HCT116 (cell line): ENCODE data around the gene DAO. TPM values are rescaled to one million over a fixed set of nuclear protein-coding genes. Genes with fewer than 3 reads are reported as not detected.
A peak's percentile ranks its signal among the peaks of the same experiment; 100 is the strongest.

Experiments
- ATAC-seq: fragments of 200-7000 bp; cut with Tn5 transposase; 2 replicates; pipeline ENCODE4 v1.9.1; 2020; ENCODE audit warnings: mild to moderate bottlenecking, moderate library complexity
- Bru-seq: library from RNA; stranded (reverse); fragments of 400-500 nt; gene quantifications from one replicate; lab custom pipeline; 2021; lab: Mats Ljungman, UMichigan
- BruChase-seq, 2 experiments: library from RNA; stranded (reverse); fragments of 400-500 nt; gene quantifications; one replicate each; lab custom pipeline; 2021; lab: Mats Ljungman, UMichigan
- BruUV-seq: library from RNA; stranded (reverse); fragments of 400-500 nt; replicated peaks from 2 replicates; lab custom pipeline; 2021; lab: Mats Ljungman, UMichigan
- CTCF ChIA-PET: fragments of 300-600 bp; sonication (Branson Sonifier 250); formaldehyde crosslinking; loops from one replicate; lab custom pipeline; 2021; ENCODE audit warnings: antibody characterized with exemption; lab: Charles Lee
- POLR2A ChIA-PET: fragments of 300-600, 350-600 bp; sonication (Branson Sonifier 250); formaldehyde crosslinking; loops from one replicate; lab custom pipeline; 2021; ENCODE audit warnings: antibody characterized with exemption; lab: Charles Lee
- RAD21 ChIA-PET, 2 experiments: fragments of 300-600 bp; sonication (Branson Sonifier 250); formaldehyde crosslinking; loops; one replicate each; lab custom pipeline; 2023; ENCODE audit warnings: low total read pairs in 2 of 2; ENCODE audit not compliant: uncharacterized antibody in 2 of 2, unreplicated experiment in 2 of 2, low non-redundant PET in 1 of 2; lab: Charles Lee
- DNase-seq: peaks from one replicate; pipeline ENCODE4 v3.0.0-alpha.2; 2010; ENCODE audit warnings: low read depth, low spot score
- H2AFZ ChIP-seq: fragments of 200-600 bp; shearing (Covaris generic), sonication (generic); 2 replicates; pipeline ENCODE4 v1.6.1; 2017; ENCODE audit warnings: low read depth, mixed run types, mixed read lengths, antibody characterized with exemption, low read length; ENCODE audit not compliant: poor library complexity, severe bottlenecking
- H3K27ac ChIP-seq: 2 replicates; pipeline ENCODE4 v1.5.1; 2012; ENCODE audit warnings: low read depth, low read length
- H3K27me3 ChIP-seq: fragments of 200-600 bp; sonication (generic); 2 replicates; pipeline ENCODE4 v1.6.1; 2016; ENCODE audit warnings: mixed run types, low read length, mixed read lengths; ENCODE audit not compliant: insufficient read depth
- H3K36me3 ChIP-seq, 2 experiments: fragments of 200-500 bp in 1 of 2; fragments of 200-600 bp in 1 of 2; sonication (Bioruptor generic) in 1 of 2; sonication (generic) in 1 of 2; 2 replicates each; pipeline versions ENCODE4 v1.5.1 to v1.6.1; 2014 to 2016; ENCODE audit warnings: low read length in 2 of 2, inconsistent platforms in 1 of 2, mixed read lengths in 1 of 2, mixed run types in 1 of 2; ENCODE audit not compliant: insufficient read depth in 2 of 2, control insufficient read depth in 1 of 2
- H3K4me1 ChIP-seq, 2 experiments: fragments of 200-600 bp in 1 of 2; sonication (generic) in 1 of 2; 2 replicates each; pipeline versions ENCODE4 v1.5.1 to v1.6.1; 2012 to 2017; ENCODE audit warnings: low read length in 2 of 2, inconsistent platforms in 1 of 2, mild to moderate bottlenecking in 1 of 2, mixed read lengths in 1 of 2, mixed run types in 1 of 2, moderate library complexity in 1 of 2; ENCODE audit not compliant: insufficient read depth in 2 of 2, control insufficient read depth in 1 of 2
- H3K4me2 ChIP-seq: fragments of 200-600 bp; sonication (generic); 2 replicates; pipeline ENCODE4 v1.6.1; 2017; ENCODE audit warnings: mixed run types, low read length, mixed read lengths
- H3K4me3 ChIP-seq, 2 experiments: fragments of 200-600 bp in 1 of 2; sonication (generic) in 1 of 2; replicated peaks in 1 of 2; 2 replicates each; pipeline ENCODE4 v1.5.1; 2011 to 2016; ENCODE audit warnings: low read length in 2 of 2, control low read depth in 1 of 2, low read depth in 1 of 2, mild to moderate bottlenecking in 1 of 2, mixed read lengths in 1 of 2, mixed run types in 1 of 2
- H3K79me2 ChIP-seq: fragments of 200-600 bp; sonication (generic); 2 replicates; pipeline ENCODE4 v1.6.1; 2017; ENCODE audit warnings: mild to moderate bottlenecking, mixed run types, low read length, moderate library complexity, mixed read lengths; ENCODE audit not compliant: insufficient read depth
- H3K9ac ChIP-seq: fragments of 200-600 bp; sonication (generic); 2 replicates; pipeline ENCODE4 v1.6.1; 2016; ENCODE audit warnings: low read length, mixed read lengths
- H3K9me2 ChIP-seq: fragments of 200-600 bp; sonication (generic), shearing (Covaris generic); 2 replicates; pipeline ENCODE4 v1.6.1; 2017; ENCODE audit warnings: mixed run types, mild to moderate bottlenecking, moderate library complexity; ENCODE audit not compliant: insufficient read depth
- H3K9me3 ChIP-seq, 2 experiments: fragments of 200-500 bp in 1 of 2; fragments of 200-600 bp in 1 of 2; sonication (Bioruptor generic) in 1 of 2; sonication (generic) in 1 of 2; 2 replicates each; pipeline ENCODE4 v1.6.1; 2014 to 2017; ENCODE audit warnings: low read length in 2 of 2, mixed read lengths in 2 of 2, inconsistent platforms in 1 of 2, low read depth in 1 of 2, mild to moderate bottlenecking in 1 of 2, mixed run types in 1 of 2, moderate library complexity in 1 of 2; ENCODE audit not compliant: control insufficient read depth in 1 of 2, insufficient read depth in 1 of 2
- H4K20me1 ChIP-seq: fragments of 200-600 bp; sonication (generic), shearing (Covaris generic); 2 replicates; pipeline ENCODE4 v1.6.1; 2017; ENCODE audit warnings: mixed run types, mild to moderate bottlenecking, moderate library complexity; ENCODE audit not compliant: insufficient read depth
- CBX3 ChIP-seq: IDR thresholded peaks from 2 replicates; pipeline ENCODE4 v1.6.1; 2012; ENCODE audit warnings: low read depth
- CTCF ChIP-seq, 3 experiments: fragments of 200-600 bp in 1 of 3; sonication (generic) in 1 of 3; IDR thresholded peaks in 2 of 3; conservative IDR thresholded peaks in 1 of 3; 2 replicates each; pipeline ENCODE4 v1.5.1; 2012 to 2017; ENCODE audit warnings: low read depth in 2 of 3, low read length in 2 of 3, antibody characterized with exemption in 1 of 3, borderline replicate concordance in 1 of 3, control low read depth in 1 of 3, mild to moderate bottlenecking in 1 of 3, mixed read lengths in 1 of 3, mixed run types in 1 of 3, moderate library complexity in 1 of 3; ENCODE audit not compliant: insufficient read depth in 1 of 3
- EGR1 ChIP-seq: IDR thresholded peaks from 2 replicates; pipeline ENCODE4 v1.6.1; 2012; ENCODE audit warnings: low read depth
- EZH2phosphoT487 ChIP-seq: fragments of 200-600 bp; IDR thresholded peaks from 2 replicates; pipeline ENCODE4 v1.6.1; 2018; ENCODE audit warnings: antibody characterized with exemption, borderline replicate concordance
- FOSL1 ChIP-seq: IDR thresholded peaks from 2 replicates; pipeline ENCODE4 v1.6.1; 2012; ENCODE audit warnings: low read depth
- MAX ChIP-seq: IDR thresholded peaks from 2 replicates; pipeline ENCODE4 v1.6.1; 2012
- POLR2A ChIP-seq: IDR thresholded peaks from 2 replicates; pipeline ENCODE4 v1.7.0; 2011; ENCODE audit warnings: borderline replicate concordance; ENCODE audit not compliant: insufficient read depth, insufficient read length; ENCODE audit errors: extremely low read depth
- RAD21 ChIP-seq: IDR thresholded peaks from 2 replicates; pipeline ENCODE4 v1.6.1; 2012; ENCODE audit warnings: low read depth, mild to moderate bottlenecking
- REST ChIP-seq: IDR thresholded peaks from 2 replicates; pipeline ENCODE4 v1.6.1; 2012; ENCODE audit warnings: low read depth
- SIN3A ChIP-seq: IDR thresholded peaks from 2 replicates; pipeline ENCODE4 v1.6.1; 2012; ENCODE audit warnings: low read depth
- SP1 ChIP-seq: IDR thresholded peaks from 2 replicates; pipeline ENCODE4 v1.6.1; 2012; ENCODE audit warnings: low read depth
- SRF ChIP-seq: IDR thresholded peaks from 2 replicates; pipeline ENCODE4 v1.6.1; 2012; ENCODE audit warnings: low read depth
- ZFX ChIP-seq: fragments of 450-650 bp; IDR thresholded peaks from 2 replicates; pipeline ENCODE4 v1.6.1; 2017
- intact Hi-C: fragments of 100-400 bp; cut with micrococcal nuclease; formaldehyde crosslinking; loops from 2 replicates; pipeline ENCODE4 v1.10.0; 2022
- long read RNA-seq: library from polyadenylated mRNA; unstranded; transcript quantifications from one replicate; pipeline ENCODE4 v2.0.0, GENCODE V29; 2021; ENCODE audit not compliant: unreplicated experiment
- polyA plus RNA-seq: library from polyadenylated mRNA; unstranded; fragments of >200 nt; gene quantifications from 2 replicates; pipeline ENCODE4 v1.2.1, GENCODE V29; 2012; ENCODE audit warnings: missing spikeins
- total RNA-seq: library from RNA; stranded (reverse); gene quantifications from one replicate; pipeline ENCODE4 v1.2.1, GENCODE V29; 2021; ENCODE audit not compliant: unreplicated experiment

Gene DAO
- total RNA-seq (not detected), Bru-seq, nascent RNA (percentile 16 among the genes with signal in this experiment), BruChase-seq, experiment 1, labeled RNA remaining after a 6-hour chase (percentile 2 among the genes with signal in this experiment), BruChase-seq, experiment 2, labeled RNA remaining after a 2-hour chase (percentile 4 among the genes with signal in this experiment)
- polyA plus RNA-seq = not detected in 2 replicates
- long read RNA-seq, partial matches to known transcripts = 0 of 1 reads
- long read RNA-seq, other reads (novel, unspliced or antisense) = 0 of 1 reads

GRCh38 chr12:108879615-108880254, at the start of gene DAO:
DAO (plus strand) TSS chr12:108880092; CDS start chr12:108885007, 4,915 bp downstream.
- Histone ChIP-seq H3K9me2 (no peaks in the 10 kb centered on the region), H3K79me2 (no peaks in the 10 kb centered on the region), H3K27me3 (no peaks in the 10 kb centered on the region), H3K27ac (no peak within 1 kb of the TSS), H3K9me3 (no peaks in the 10 kb centered on the region), H3K9ac (no peak within 1 kb of the TSS), H4K20me1 (no peaks in the 10 kb centered on the region), H3K36me3 (no peaks in the 10 kb centered on the region), H3K4me2 (no peak within 1 kb of the TSS), H3K4me1 (peaks cover 0 to 6% of the 10 kb centered on the region in 2 experiments; a peak in 1 of 4 replicates), H2AFZ (no peak within 1 kb of the TSS), H3K4me3 (no peak within 1 kb of the TSS)
- ChIA-PET RAD21 (no interaction called here), POLR2A (no interaction called here), CTCF (no interaction called here)
- ATAC-seq (no peak), DNase-seq (no peak)
- no peak for TF ChIP-seq RAD21
- no peak for TF ChIP-seq MAX
- BruUV-seq = no TSS peak
- intact Hi-C loops = no loop called here

GRCh38 chr12:108831309-108831991, 48.4 kb upstream of the DAO start:
- DNase-seq (no peak), ATAC-seq (no peak)
- peaks cover 66 to 97% of the 10 kb centered on the region in 2 experiments for H3K4me1 ChIP-seq
- peaks cover 98% of the 10 kb centered on the region for H3K79me2 ChIP-seq
- H3K4me2 ChIP-seq = peak overlapping the region; percentile 54; the same call in 1 of the 2 replicates
- H4K20me1 ChIP-seq = no peaks in the 10 kb centered on the region
- peaks cover 9 to 54% of the 10 kb centered on the region in 2 experiments for H3K36me3 ChIP-seq
- CTCF ChIA-PET = no interaction called here
- no peaks in the 10 kb centered on the region for H3K9me3 ChIP-seq
- 0 out of 2 replicates have a peak overlapping the region, but pooled peaks have one; percentile 7 for H3K9ac ChIP-seq
- no TSS peak for BruUV-seq
- RAD21 ChIA-PET = no interaction called here
- intact Hi-C loops = loop anchor here (10.0 kb wide), 2 partner anchors 263 to 267 kb away; partner anchors contain the start of genes ALKBH2, ISCU, SART3 and UNG
- H3K9me2 ChIP-seq = no peaks in the 10 kb centered on the region
- no peak overlapping the region for H3K27ac ChIP-seq
- POLR2A ChIA-PET = no interaction called here
- no peaks in the 10 kb centered on the region for H3K27me3 ChIP-seq
- no peak overlapping the region for H2AFZ ChIP-seq
- no peak overlapping the region for H3K4me3 ChIP-seq
- no peak for TF ChIP-seq REST
- no peak for TF ChIP-seq CTCF (IDR thresholded peaks at IDR 0.05 in 2 of 3, conservative IDR thresholded peaks at IDR 0.05 in 1 of 3; ENCODE audit: borderline replicate concordance in 1 of 3, insufficient read depth in 1 of 3, low read depth in 2 of 3, low read length in 2 of 3)
- no peak for TF ChIP-seq SP1
- TF ChIP-seq EGR1 = no peak
- no peak for TF ChIP-seq SRF
- TF ChIP-seq FOSL1 = no peak
- TF ChIP-seq CBX3 = no peak
- no peak for TF ChIP-seq ZFX
- TF ChIP-seq POLR2A = no peak
- no peak for TF ChIP-seq SIN3A
- no peak for TF ChIP-seq EZH2phosphoT487
